ENCODE data around the gene SH2B3.

DNA sequence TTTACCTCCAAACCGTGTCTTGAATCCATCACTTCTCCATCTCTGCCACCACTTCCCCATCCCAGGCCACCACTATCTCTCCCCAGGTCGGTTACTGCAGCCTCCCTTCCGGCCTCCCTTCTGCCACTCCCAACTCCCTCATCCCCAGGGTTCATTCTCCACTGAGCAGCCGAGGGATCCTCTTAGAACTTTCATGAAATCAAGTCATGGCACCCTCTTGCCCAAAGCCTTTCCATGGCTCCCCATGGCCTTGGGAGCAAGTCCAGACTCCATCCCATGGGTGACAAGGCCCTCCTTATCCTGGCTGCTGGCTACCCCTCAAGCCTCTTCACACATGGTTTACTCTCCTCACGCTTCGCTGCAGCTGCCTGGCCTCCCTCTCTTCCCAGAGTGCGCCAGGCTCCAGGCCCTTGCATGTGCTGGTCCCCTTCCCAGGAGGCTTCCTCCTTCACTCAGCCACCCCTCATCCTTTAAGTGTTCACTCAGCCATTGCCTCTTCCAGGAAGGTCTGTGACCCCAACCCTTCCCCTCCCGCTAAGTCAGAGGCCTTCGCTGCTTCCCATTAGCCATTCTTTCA, 17.9 kb upstream of the SH2B3 start:
- TF ChIP-seq BCL6 (CRISPR knock-in tag; IDR thresholded peaks at IDR 0.05), result no peak
- no peak for TF ChIP-seq EZH2 (conservative IDR thresholded peaks at IDR 0.05; ENCODE audit: low read depth, low read length)
- no peak for TF ChIP-seq CTCF (CRISPR knock-in tag; IDR thresholded peaks at IDR 0.05)
- no peak for TF ChIP-seq HNF4G (IDR thresholded peaks at IDR 0.05; ENCODE audit: borderline replicate concordance, low read depth, low read length)
- TF ChIP-seq HNF4G (CRISPR knock-in tag; IDR thresholded peaks at IDR 0.05; ENCODE audit: borderline replicate concordance, low read depth), result no peak
- TF ChIP-seq MLLT10 (CRISPR knock-in tag; IDR thresholded peaks at IDR 0.05), result no peak
- TF ChIP-seq ZNF501 (CRISPR knock-in tag; IDR thresholded peaks at IDR 0.05), result no peak
- TF ChIP-seq ZNF446 (CRISPR knock-in tag; IDR thresholded peaks at IDR 0.05), result no peak
- TF ChIP-seq, protein P1, sequence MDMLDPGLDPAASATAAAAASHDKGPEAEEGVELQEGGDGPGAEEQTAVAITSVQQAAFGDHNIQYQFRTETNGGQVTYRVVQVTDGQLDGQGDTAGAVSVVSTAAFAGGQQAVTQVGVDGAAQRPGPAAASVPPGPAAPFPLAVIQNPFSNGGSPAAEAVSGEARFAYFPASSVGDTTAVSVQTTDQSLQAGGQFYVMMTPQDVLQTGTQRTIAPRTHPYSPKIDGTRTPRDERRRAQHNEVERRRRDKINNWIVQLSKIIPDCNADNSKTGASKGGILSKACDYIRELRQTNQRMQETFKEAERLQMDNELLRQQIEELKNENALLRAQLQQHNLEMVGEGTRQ (IDR thresholded peaks at IDR 0.05; ENCODE audit: low read depth, low read length), result no peak
- TF ChIP-seq, protein P1 (CRISPR knock-in tag; IDR thresholded peaks at IDR 0.05; ENCODE audit: borderline replicate concordance), result no peak

Data from HepG2 (cell line).